GM23338 (cell line): ENCODE measurements around the gene SLC4A4. TPM values are rescaled to one million over a fixed set of nuclear protein-coding genes. Genes with fewer than 3 reads are reported as not detected.
A peak's percentile ranks its signal among the peaks of the same experiment; 100 is the strongest.

ENCODE experiments used
- ATAC-seq: fragments of 200-7000 bp; cut with Tn5 transposase; 3 replicates; pipeline ENCODE4 v1.9.1; 2020
- DNase-seq: peaks from one replicate; pipeline ENCODE4 v3.0.0-alpha.2; 2015; ENCODE audit warnings: low spot score
- H2AFZ ChIP-seq: fragments of 200-600 bp; sonication (generic); 2 replicates; pipeline ENCODE4 v1.8.0; 2016; ENCODE audit warnings: antibody characterized with exemption, mild to moderate bottlenecking, moderate library complexity
- H3F3A ChIP-seq: fragments of 200-600 bp; sonication (generic); replicated peaks from 2 replicates; pipeline ENCODE4 v1.8.0; 2017; ENCODE audit warnings: antibody characterized with exemption, mixed run types, low read depth
- H3K27ac ChIP-seq: fragments of 200-600 bp; sonication (generic); 2 replicates; pipeline ENCODE4 v1.6.1; 2016; ENCODE audit warnings: low read depth
- H3K27me3 ChIP-seq: fragments of 200-600 bp; sonication (generic); 2 replicates; pipeline ENCODE4 v1.8.0; 2016; ENCODE audit warnings: mild to moderate bottlenecking, mixed run types, moderate library complexity; ENCODE audit not compliant: insufficient read depth
- H3K36me3 ChIP-seq: fragments of 200-600 bp; sonication (generic); 2 replicates; pipeline ENCODE4 v1.8.0; 2016; ENCODE audit warnings: mild to moderate bottlenecking; ENCODE audit not compliant: insufficient read depth
- H3K4me1 ChIP-seq: fragments of 200-600 bp; sonication (generic); 2 replicates; pipeline ENCODE4 v1.8.0; 2016; ENCODE audit warnings: mild to moderate bottlenecking, moderate library complexity; ENCODE audit not compliant: insufficient read depth
- H3K4me2 ChIP-seq: fragments of 200-600 bp; sonication (generic); 2 replicates; pipeline ENCODE4 v1.7.1; 2017; ENCODE audit warnings: mixed run types
- H3K4me3 ChIP-seq: fragments of 200-600 bp; sonication (generic); 2 replicates; pipeline ENCODE4 v1.6.1; 2016; ENCODE audit warnings: mixed run types
- H3K79me2 ChIP-seq: fragments of 200-600 bp; sonication (generic); replicated peaks from 2 replicates; pipeline ENCODE4 v1.8.0; 2017; ENCODE audit warnings: mild to moderate bottlenecking; ENCODE audit not compliant: insufficient read depth
- H3K9me2 ChIP-seq: fragments of 200-600 bp; sonication (generic); 2 replicates; pipeline ENCODE4 v1.8.0; 2017; ENCODE audit not compliant: insufficient read depth
- H4K20me1 ChIP-seq: fragments of 200-600 bp; sonication (generic); replicated peaks from 2 replicates; pipeline ENCODE4 v1.8.0; 2017; ENCODE audit warnings: mild to moderate bottlenecking; ENCODE audit not compliant: insufficient read depth
- H3K27ac Mint-ChIP-seq: 2 replicates; pipeline ENCODE4 v1.8.0; 2020; ENCODE audit warnings: inconsistent platforms, mild to moderate bottlenecking, moderate library complexity, mixed read lengths
- H3K27me3 Mint-ChIP-seq: 3 replicates; pipeline ENCODE4 v1.8.0; 2022; ENCODE audit warnings: low read depth, mild to moderate bottlenecking, moderate library complexity, mixed read lengths, inconsistent platforms; ENCODE audit not compliant: insufficient read depth, poor library complexity
- H3K36me3 Mint-ChIP-seq: 3 replicates; pipeline ENCODE4 v1.8.0; 2021; ENCODE audit warnings: low read depth, mild to moderate bottlenecking, inconsistent platforms, moderate library complexity, mixed read lengths
- H3K4me1 Mint-ChIP-seq: 3 replicates; pipeline ENCODE4 v1.8.0; 2020; ENCODE audit warnings: mild to moderate bottlenecking, inconsistent platforms, mixed read lengths
- H3K4me3 Mint-ChIP-seq: 3 replicates; pipeline ENCODE4 v1.8.0; 2021; ENCODE audit warnings: moderate library complexity, mild to moderate bottlenecking, inconsistent platforms, mixed read lengths
- H3K9me3 Mint-ChIP-seq: 3 replicates; pipeline ENCODE4 v1.8.0; 2020; ENCODE audit warnings: moderate library complexity, mild to moderate bottlenecking, inconsistent platforms, mixed read lengths
- CREB1 ChIP-seq: fragments of 250-450 bp; sonication (Bioruptor Pico); IDR thresholded peaks from 2 replicates; pipeline ENCODE4 v1.5.0; 2020; ENCODE audit warnings: low read depth, mild to moderate bottlenecking, moderate library complexity
- CTCF ChIP-seq, 2 experiments: fragments of 200-600 bp in 1 of 2; sonication (generic) in 1 of 2; conservative IDR thresholded peaks; 2 replicates each; pipeline versions ENCODE4 v1.5.1 to v1.6.1; 2016 to 2017; ENCODE audit warnings: antibody characterized with exemption in 2 of 2, low read depth in 2 of 2, mild to moderate bottlenecking in 2 of 2, moderate library complexity in 1 of 2
- EZH2 ChIP-seq: fragments of 200-600 bp; sonication (generic); IDR thresholded peaks from one replicate; pipeline ENCODE4 v1.8.0; 2017; ENCODE audit warnings: antibody characterized with exemption, mild to moderate bottlenecking, low read depth; ENCODE audit not compliant: unreplicated experiment
- EZH2phosphoT487 ChIP-seq: fragments of 200-600 bp; sonication (generic); IDR thresholded peaks from one replicate; pipeline ENCODE4 v1.8.1; 2018; ENCODE audit warnings: antibody characterized with exemption; ENCODE audit not compliant: unreplicated experiment
- JUNB ChIP-seq: IDR thresholded peaks from one replicate; pipeline ENCODE4 v1.6.1; 2016; ENCODE audit warnings: antibody characterized with exemption; ENCODE audit not compliant: unreplicated experiment
- NANOG ChIP-seq: IDR thresholded peaks from 2 replicates; pipeline ENCODE4 v1.6.1; 2016; ENCODE audit warnings: antibody characterized with exemption, borderline replicate concordance
- POLR2AphosphoS5 ChIP-seq: IDR thresholded peaks from 2 replicates; pipeline ENCODE4 v1.6.1; 2016; ENCODE audit warnings: antibody characterized with exemption, low read depth
- ZNF114 ChIP-seq: fragments of 250-450 bp; sonication (Bioruptor Pico); IDR thresholded peaks from 2 replicates; pipeline ENCODE4 v1.5.0; 2020; ENCODE audit warnings: mild to moderate bottlenecking, moderate library complexity
- ZNF331 ChIP-seq: fragments of 250-450 bp; sonication (Bioruptor Pico); IDR thresholded peaks from 2 replicates; pipeline ENCODE4 v1.5.0; 2020; ENCODE audit warnings: low read depth, mild to moderate bottlenecking, moderate library complexity
- polyA plus RNA-seq: library from polyadenylated mRNA; unstranded; fragments of >200 nt; fragmentation: Nextera tagmentation; extraction: Ambion mirVana; gene quantifications from 2 replicates; pipeline ENCODE4 v1.2.1, GENCODE V29; 2016
- total RNA-seq: library from RNA; depleted of rRNA; stranded (reverse); fragments of >200 nt; shearing (Covaris generic); gene quantifications from 2 replicates; pipeline ENCODE4 v1.2.3, GENCODE V29; 2014
- TF ChIP-seq, protein P1 (sequence below): IDR thresholded peaks from 2 replicates; pipeline ENCODE4 v1.6.1; 2016; ENCODE audit warnings: antibody characterized with exemption

Gene SLC4A4
- total and polyA plus RNA-seq, 2 experiments from 2014 or later: 1.0 to 1.5 TPM

- DNase-seq: peak; percentile 31
- no peaks in the 10 kb centered on the region for H3K36me3 ChIP-seq
- no peaks in the 10 kb centered on the region for H3K36me3 Mint-ChIP-seq
- no peak overlapping the region for H3K4me3 Mint-ChIP-seq
- H3K9me2 ChIP-seq: no peaks in the 10 kb centered on the region
- no peaks in the 10 kb centered on the region for H3K79me2 ChIP-seq
- H3K27ac Mint-ChIP-seq: no peak overlapping the region
- H3K4me1 Mint-ChIP-seq: peaks cover 5% of the 10 kb centered on the region
- no peak for TF ChIP-seq EZH2
- TF ChIP-seq NANOG: no peak
- peak; percentile 23 to 48 for TF ChIP-seq CTCF (conservative IDR thresholded peaks at IDR 0.05; ENCODE audit: low read depth in 2 of 2)
- no peaks in the 10 kb centered on the region for H4K20me1 ChIP-seq
- peak; percentile 48 for ATAC-seq
- H3K27ac ChIP-seq: no peak overlapping the region
- no peak overlapping the region for H2AFZ ChIP-seq
- H3K27me3 ChIP-seq: no peaks in the 10 kb centered on the region
- H3K4me3 ChIP-seq: no peak overlapping the region
- no peaks in the 10 kb centered on the region for H3F3A ChIP-seq
- no peaks in the 10 kb centered on the region for H3K4me1 ChIP-seq
- H3K4me2 ChIP-seq: no peak overlapping the region
- H3K9me3 Mint-ChIP-seq: no peaks in the 10 kb centered on the region
- H3K27me3 Mint-ChIP-seq: peaks cover 6% of the 10 kb centered on the region
These were observed 202.0 kb downstream of the SLC4A4 start for GRCh38 chr4:71540749-71541269.

DNA sequence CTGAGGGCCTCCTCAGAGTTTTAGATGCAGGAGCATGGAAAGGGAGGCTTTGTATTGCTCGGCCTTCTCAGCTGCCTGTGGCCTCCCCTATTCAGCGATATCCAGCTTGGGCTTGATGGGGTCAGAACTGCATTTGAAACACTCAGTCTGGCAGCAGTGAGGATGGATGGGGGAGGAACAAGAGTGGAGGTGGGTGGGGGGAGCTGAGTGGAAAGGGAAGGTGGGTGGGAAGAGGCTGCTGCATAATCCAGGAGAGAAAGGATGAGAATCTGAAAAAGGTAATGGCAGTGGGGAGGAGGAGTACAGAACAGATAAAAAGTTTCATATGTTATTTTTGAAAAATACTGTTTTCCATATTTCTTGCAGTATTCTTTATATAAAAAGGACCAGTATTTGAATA lies 202.7 kb downstream of the SLC4A4 start:
- Mint-ChIP-seq H3K27ac (no peak overlapping the region), H3K27me3 (peaks cover 6% of the 10 kb centered on the region), H3K9me3 (no peaks in the 10 kb centered on the region), H3K36me3 (no peaks in the 10 kb centered on the region), H3K4me3 (no peak overlapping the region), H3K4me1 (peaks cover 5% of the 10 kb centered on the region)
- no peak overlapping the region for H3K4me2 ChIP-seq
- H3K27ac ChIP-seq: no peak overlapping the region
- no peaks in the 10 kb centered on the region for H3K9me2 ChIP-seq
- H3K27me3 ChIP-seq: no peaks in the 10 kb centered on the region
- no peaks in the 10 kb centered on the region for H3K4me1 ChIP-seq
- H3F3A ChIP-seq: no peaks in the 10 kb centered on the region
- TF ChIP-seq EZH2phosphoT487 (no peak), ZNF331 (no peak), JUNB (no peak)
- TF ChIP-seq, protein P1, sequence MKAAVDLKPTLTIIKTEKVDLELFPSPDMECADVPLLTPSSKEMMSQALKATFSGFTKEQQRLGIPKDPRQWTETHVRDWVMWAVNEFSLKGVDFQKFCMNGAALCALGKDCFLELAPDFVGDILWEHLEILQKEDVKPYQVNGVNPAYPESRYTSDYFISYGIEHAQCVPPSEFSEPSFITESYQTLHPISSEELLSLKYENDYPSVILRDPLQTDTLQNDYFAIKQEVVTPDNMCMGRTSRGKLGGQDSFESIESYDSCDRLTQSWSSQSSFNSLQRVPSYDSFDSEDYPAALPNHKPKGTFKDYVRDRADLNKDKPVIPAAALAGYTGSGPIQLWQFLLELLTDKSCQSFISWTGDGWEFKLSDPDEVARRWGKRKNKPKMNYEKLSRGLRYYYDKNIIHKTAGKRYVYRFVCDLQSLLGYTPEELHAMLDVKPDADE: no peak
- DNase-seq: no peak
- no peaks in the 10 kb centered on the region for H3K36me3 ChIP-seq
- no peaks in the 10 kb centered on the region for H4K20me1 ChIP-seq
- H3K4me3 ChIP-seq: no peak overlapping the region
- ATAC-seq: no peak
- no peaks in the 10 kb centered on the region for H3K79me2 ChIP-seq
- 0 out of 2 replicates have a peak overlapping the region, but pooled peaks have one; percentile 38 for H2AFZ ChIP-seq

DNA sequence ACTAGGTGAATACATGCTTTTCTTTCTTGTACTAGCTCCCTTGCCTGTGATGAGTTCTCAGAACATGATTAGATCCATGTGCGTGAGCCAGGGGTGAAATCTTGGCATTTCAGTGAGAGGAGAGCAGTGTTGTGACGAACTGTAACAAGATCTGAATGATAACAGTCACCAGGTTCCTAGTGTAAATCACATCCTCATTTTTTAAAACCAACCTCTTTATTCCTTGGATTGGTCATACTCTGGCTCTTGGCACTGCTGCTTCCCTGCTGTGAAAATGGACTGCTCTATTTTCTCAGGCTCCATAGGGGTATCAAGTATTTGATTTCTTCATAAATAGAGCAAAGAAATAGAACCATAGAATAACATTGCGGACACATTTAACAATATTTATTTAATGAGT lies 206.3 kb downstream of the SLC4A4 start:
- no peaks in the 10 kb centered on the region for H3K79me2 ChIP-seq
- H3K9me2 ChIP-seq: no peaks in the 10 kb centered on the region
- H2AFZ ChIP-seq: no peak overlapping the region
- Mint-ChIP-seq H3K27ac (no peak overlapping the region), H3K36me3 (no peaks in the 10 kb centered on the region), H3K4me1 (peaks cover 9% of the 10 kb centered on the region), H3K27me3 (peaks cover 3% of the 10 kb centered on the region), H3K4me3 (no peak overlapping the region), H3K9me3 (no peaks in the 10 kb centered on the region)
- DNase-seq (no peak), ATAC-seq (no peak)
- H3K27me3 ChIP-seq: no peaks in the 10 kb centered on the region
- TF ChIP-seq CREB1 (no peak), EZH2phosphoT487 (no peak), EZH2 (no peak), JUNB (no peak), POLR2AphosphoS5 (no peak), ZNF331 (no peak), ZNF114 (CRISPR knock-in tag) (no peak), CTCF (conservative IDR thresholded peaks at IDR 0.05; ENCODE audit: low read depth in 2 of 2) (no peak)
- TF ChIP-seq, protein P1: no peak
- no peak overlapping the region for H3K27ac ChIP-seq
- H3K4me1 ChIP-seq: no peaks in the 10 kb centered on the region
- H3K36me3 ChIP-seq: no peaks in the 10 kb centered on the region
- no peaks in the 10 kb centered on the region for H3F3A ChIP-seq
- no peaks in the 10 kb centered on the region for H4K20me1 ChIP-seq
- no peak overlapping the region for H3K4me2 ChIP-seq
- no peak overlapping the region for H3K4me3 ChIP-seq
